NOMO-1 treated with dmso at 0.1 percent for 144 hours (cell line): ENCODE results near the gene GPR15LG.
A peak's percentile ranks its signal among the peaks of the same experiment; 100 is the strongest.

Source experiments
- DNase-seq: peaks from one replicate; lab custom pipeline; 2025; ENCODE audit not compliant: unreplicated experiment; lab: John Stamatoyannopoulos, UW

GPR15LG gene

GRCh38 chr10:84193327-84193726, 19.7 kb downstream of the GPR15LG start:
- no peak for DNase-seq

GRCh38 chr10:84193846-84194423, 20.3 kb downstream of the GPR15LG start:
- no peak for DNase-seq

GRCh38 chr10:84194424-84195043, 20.9 kb downstream of the GPR15LG start, which contains the start of gene CDHR1:
Gene CDHR1 (plus strand): TSS chr10:84194537. CDS start chr10:84194761, 224 bp downstream.
- DNase-seq = peak; percentile 67

GRCh38 chr10:84195044-84195830, 21.6 kb downstream of the GPR15LG start:
- no peak for DNase-seq

- DNase-seq = no peak
Measured at GRCh38 chr10:84196083-84196482, 22.5 kb downstream of the GPR15LG start.

GRCh38 chr10:84196941-84197340, 23.3 kb downstream of the GPR15LG start:
- DNase-seq = no peak

GRCh38 chr10:84197643-84198042, 24.0 kb downstream of the GPR15LG start:
- DNase-seq = no peak

- no peak for DNase-seq
Measured at GRCh38 chr10:84198206-84198915, 24.8 kb downstream of the GPR15LG start.

GRCh38 chr10:84200537-84201243, 27.1 kb downstream of the GPR15LG start:
- DNase-seq = no peak

GRCh38 chr10:84201244-84201606, 27.6 kb downstream of the GPR15LG start:
- no peak for DNase-seq

- no peak for DNase-seq
Measured at GRCh38 chr10:84201682-84202081, 28.1 kb downstream of the GPR15LG start.

- DNase-seq = no peak
Measured at GRCh38 chr10:84202349-84202748, 28.7 kb downstream of the GPR15LG start.

GRCh38 chr10:84204122-84204521, 30.5 kb downstream of the GPR15LG start:
- no peak for DNase-seq

- no peak for DNase-seq
Measured at GRCh38 chr10:84204610-84205009, 31.0 kb downstream of the GPR15LG start.

- DNase-seq = no peak
Measured at GRCh38 chr10:84205049-84205852, 31.6 kb downstream of the GPR15LG start.

GRCh38 chr10:84205853-84206525, 32.4 kb downstream of the GPR15LG start:
- no peak for DNase-seq

- no peak for DNase-seq
Measured at GRCh38 chr10:84208023-84208422, 34.4 kb downstream of the GPR15LG start.

GRCh38 chr10:84211566-84211965, 38.0 kb downstream of the GPR15LG start:
- no peak for DNase-seq

GRCh38 chr10:84212014-84212413, 38.4 kb downstream of the GPR15LG start:
- DNase-seq = no peak

- no peak for DNase-seq
Measured at GRCh38 chr10:84213076-84213475, 39.5 kb downstream of the GPR15LG start.
